ENCODE results near the gene IFRD1. TPM values are rescaled to one million over a fixed set of nuclear protein-coding genes. Genes with fewer than 3 reads are reported as not detected.

The IFRD1 gene
- total RNA-seq, 1 donor from 2014 or later, result 52.5 TPM

DNA sequence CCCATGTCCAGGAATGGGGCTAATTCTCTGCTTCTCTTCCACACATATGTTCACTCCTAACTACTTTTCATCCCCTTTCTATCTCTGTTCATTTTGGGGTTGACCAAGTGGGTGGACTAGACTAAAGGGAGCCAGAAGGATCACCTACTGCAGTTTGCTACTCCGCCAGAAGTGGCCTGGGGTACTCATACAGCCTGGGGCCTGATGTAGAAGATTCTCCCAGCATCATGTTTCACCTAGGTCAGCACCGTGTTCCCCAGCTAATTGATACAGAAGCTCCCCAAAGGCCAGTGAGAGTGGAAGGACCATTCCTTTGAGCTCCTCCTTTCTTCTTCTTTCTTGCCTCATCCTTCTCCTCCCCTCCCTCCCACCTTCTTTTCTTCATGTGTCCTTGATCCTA lies 19.6 kb upstream of the IFRD1 start:
- Mint-ChIP-seq H3K4me3 (no peak overlapping the region), H3K36me3 (no peaks in the 10 kb centered on the region), H3K27ac (no peak overlapping the region), H3K9me3 (peaks cover 8% of the 10 kb centered on the region), H3K4me1 (peaks cover 4% of the 10 kb centered on the region), H3K27me3 (ENCODE audit: low read depth) (no peaks in the 10 kb centered on the region)
- TF ChIP-seq CTCF (IDR thresholded peaks at IDR 0.05; ENCODE audit: unreplicated experiment), result no peak
- DNase-seq (ENCODE audit: low spot score in 2 of 2, unreplicated experiment in 2 of 2), result no peak

DNA sequence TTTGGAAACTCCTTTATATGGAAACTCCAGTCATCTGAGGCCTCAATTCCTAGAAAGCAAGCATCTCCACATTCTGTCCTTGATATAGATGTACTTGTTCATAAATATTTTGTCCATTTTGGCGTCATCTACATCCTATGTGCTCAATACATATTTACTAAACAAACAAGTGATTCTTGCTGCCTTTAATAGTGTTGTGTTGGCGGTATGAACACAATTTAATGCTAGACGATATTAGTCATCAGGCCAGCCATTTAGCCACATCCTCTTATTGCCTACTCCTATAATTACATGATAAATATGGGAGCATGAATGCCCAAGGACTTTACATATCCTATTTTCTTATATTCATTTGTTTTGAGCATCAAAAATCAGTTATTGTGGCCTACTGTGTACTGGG lies 18.5 kb upstream of the IFRD1 start:
- Mint-ChIP-seq H3K36me3 (no peaks in the 10 kb centered on the region), H3K9me3 (peaks cover 8% of the 10 kb centered on the region), H3K4me1 (peaks cover 4% of the 10 kb centered on the region), H3K4me3 (no peak overlapping the region), H3K27me3 (ENCODE audit: low read depth) (no peaks in the 10 kb centered on the region), H3K27ac (no peak overlapping the region)
- no peak for DNase-seq (ENCODE audit: low spot score in 2 of 2, unreplicated experiment in 2 of 2)
- TF ChIP-seq CTCF (IDR thresholded peaks at IDR 0.05; ENCODE audit: unreplicated experiment), result no peak

DNA sequence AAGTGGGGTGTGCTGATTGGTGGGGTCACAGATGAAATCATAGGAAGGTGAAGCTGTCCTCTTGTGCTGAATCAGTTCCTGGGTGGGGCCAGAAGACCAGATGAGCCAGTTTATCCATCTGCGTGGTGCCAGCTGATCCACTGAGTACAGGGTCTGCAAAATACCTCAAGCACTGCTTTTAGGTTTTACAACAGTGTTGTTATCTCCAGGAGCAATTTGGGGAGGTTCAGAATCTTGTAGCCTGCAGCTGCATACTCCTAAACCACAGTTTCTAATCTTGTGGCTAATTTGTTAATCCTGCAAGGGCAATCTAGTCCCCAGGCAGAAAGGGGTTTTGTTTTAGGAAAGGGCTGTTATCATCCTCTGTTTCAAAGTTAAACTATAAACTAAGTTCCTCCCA lies 17.0 kb upstream of the IFRD1 start:
- no peak for TF ChIP-seq CTCF (IDR thresholded peaks at IDR 0.05; ENCODE audit: unreplicated experiment)
- Mint-ChIP-seq H3K36me3 (no peaks in the 10 kb centered on the region), H3K27me3 (ENCODE audit: low read depth) (peaks cover 2% of the 10 kb centered on the region), H3K4me1 (no peaks in the 10 kb centered on the region), H3K4me3 (no peak overlapping the region), H3K27ac (no peak overlapping the region), H3K9me3 (peaks cover 8% of the 10 kb centered on the region)
- no peak for DNase-seq (ENCODE audit: low spot score in 2 of 2, unreplicated experiment in 2 of 2)

DNA sequence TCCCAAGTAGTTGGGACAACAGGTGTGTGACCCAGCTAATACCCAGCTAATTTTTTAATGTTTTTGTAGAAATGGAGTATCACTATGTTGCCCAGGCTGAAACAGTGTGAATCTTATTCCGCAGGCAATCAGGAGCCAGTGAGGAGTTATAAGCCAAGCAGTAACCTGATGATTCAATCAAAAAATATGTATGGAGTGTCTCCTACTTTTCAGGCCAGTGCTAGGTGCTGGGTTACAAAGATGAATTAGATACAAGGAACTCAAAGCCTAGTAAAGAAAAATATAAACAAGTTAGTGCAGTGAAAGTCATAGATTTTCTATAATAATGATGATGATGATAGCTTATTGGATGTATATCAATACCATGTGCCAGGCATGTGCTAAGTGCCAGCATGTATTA lies 13.2 kb upstream of the IFRD1 start:
- peaks cover 2% of the 10 kb centered on the region for H3K27me3 Mint-ChIP-seq (ENCODE audit: low read depth)
- no peak overlapping the region for H3K27ac Mint-ChIP-seq
- no peak overlapping the region for H3K4me3 Mint-ChIP-seq
- TF ChIP-seq CTCF (IDR thresholded peaks at IDR 0.05; ENCODE audit: unreplicated experiment), result no peak
- peaks cover 8% of the 10 kb centered on the region for H3K9me3 Mint-ChIP-seq
- no peaks in the 10 kb centered on the region for H3K4me1 Mint-ChIP-seq
- DNase-seq (ENCODE audit: low spot score in 2 of 2, unreplicated experiment in 2 of 2), result no peak
- H3K36me3 Mint-ChIP-seq, result no peaks in the 10 kb centered on the region

DNA sequence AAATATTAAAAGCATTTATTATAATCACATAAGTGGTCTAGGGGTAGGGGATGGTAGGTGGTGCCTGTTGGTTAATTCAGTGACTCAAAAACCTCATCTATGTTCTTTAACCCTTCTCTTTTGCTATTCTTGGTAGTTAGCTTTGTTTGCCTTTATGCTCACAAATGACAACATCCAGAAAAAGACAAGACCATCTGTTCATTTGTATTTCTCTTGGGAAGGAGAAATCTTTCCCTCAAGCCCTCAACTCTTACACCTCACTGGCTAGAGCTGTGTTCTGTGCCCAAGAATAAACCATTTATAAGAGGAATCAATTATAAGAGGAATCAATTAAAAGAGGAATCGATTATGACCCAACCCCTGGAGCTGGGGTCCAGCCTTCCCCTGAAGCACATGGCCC lies 10.8 kb upstream of the IFRD1 start:
- Mint-ChIP-seq H3K9me3 (peaks cover 2% of the 10 kb centered on the region), H3K27ac (no peak overlapping the region), H3K4me1 (no peaks in the 10 kb centered on the region), H3K36me3 (no peaks in the 10 kb centered on the region), H3K4me3 (no peak overlapping the region), H3K27me3 (ENCODE audit: low read depth) (peaks cover 2% of the 10 kb centered on the region)
- TF ChIP-seq CTCF (IDR thresholded peaks at IDR 0.05; ENCODE audit: unreplicated experiment), result no peak
- DNase-seq (ENCODE audit: low spot score in 2 of 2, unreplicated experiment in 2 of 2), result no peak

DNA sequence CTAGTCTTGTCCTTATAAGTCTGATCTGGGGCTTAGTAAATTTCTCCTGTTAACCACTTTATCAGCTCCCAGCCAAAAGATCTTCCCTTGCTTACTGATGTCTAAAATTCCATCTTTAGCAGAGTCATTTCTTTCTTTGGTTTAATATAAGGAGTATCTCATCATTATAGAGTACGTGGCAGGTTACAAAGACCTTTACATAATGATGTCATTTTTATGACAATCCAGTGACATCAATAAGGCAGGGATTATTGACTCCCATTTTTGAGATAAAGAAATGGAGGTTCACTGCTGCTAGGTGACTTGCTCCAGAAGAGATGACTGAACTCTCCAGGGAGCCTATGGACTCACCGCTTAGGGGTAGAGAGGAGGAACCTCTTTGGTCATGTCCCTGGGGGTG lies 8.1 kb upstream of the IFRD1 start:
- DNase-seq (ENCODE audit: low spot score in 2 of 2, unreplicated experiment in 2 of 2), result no peak
- Mint-ChIP-seq H3K27me3 (ENCODE audit: low read depth) (peaks cover 2% of the 10 kb centered on the region), H3K4me3 (no peak overlapping the region), H3K27ac (no peak overlapping the region), H3K9me3 (peaks cover 2% of the 10 kb centered on the region), H3K36me3 (no peaks in the 10 kb centered on the region), H3K4me1 (no peaks in the 10 kb centered on the region)
- no peak for TF ChIP-seq CTCF (IDR thresholded peaks at IDR 0.05; ENCODE audit: unreplicated experiment)
